Small intestine (tissue), 7 donors: ENCODE data around the gene MIPOL1. TPM values are rescaled to one million over a fixed set of nuclear protein-coding genes. Genes with fewer than 3 reads are reported as not detected.
A peak's percentile ranks its signal among the peaks of the same experiment; 100 is the strongest.
"Not testable (repeated sequence)": the region's sequence is repeated elsewhere in the genome, so short reads cannot be mapped to it uniquely, and the experiment has no call there.

ENCODE experiments used
- DNase-seq, 2 donors: peaks; one replicate each; pipeline versions ENCODE4 v3.0.0 to v3.0.0-alpha.2; 2013
- FAIRE-seq: peaks from 2 replicates; lab custom pipeline; 2012; peaks lifted over from hg19 to GRCh38; lab: Jason Lieb, UNC
- H3K27ac ChIP-seq, 3 donors: one replicate each; pipeline ENCODE4 v1.5.1; 2013; ENCODE audit warnings: low read length in 2 of 3, mild to moderate bottlenecking in 2 of 3, control low read depth in 1 of 3, inconsistent platforms in 1 of 3, low read depth in 1 of 3, moderate library complexity in 1 of 3
- H3K27me3 ChIP-seq, 3 donors: one replicate each; pipeline ENCODE4 v1.6.1; 2013; ENCODE audit warnings: low read length in 3 of 3, inconsistent platforms in 1 of 3; ENCODE audit not compliant: control insufficient read depth in 3 of 3, insufficient read depth in 3 of 3
- H3K36me3 ChIP-seq, 3 donors: one replicate each; pipeline ENCODE4 v1.6.1; 2013; ENCODE audit warnings: low read length in 3 of 3, inconsistent platforms in 1 of 3, low read depth in 1 of 3, mild to moderate bottlenecking in 1 of 3, moderate library complexity in 1 of 3; ENCODE audit not compliant: control insufficient read depth in 3 of 3, insufficient read depth in 2 of 3
- H3K4me1 ChIP-seq, 3 donors: one replicate each; pipeline ENCODE4 v1.6.1; 2013; ENCODE audit warnings: low read length in 2 of 3, inconsistent platforms in 1 of 3, low read depth in 1 of 3, mild to moderate bottlenecking in 1 of 3, moderate library complexity in 1 of 3; ENCODE audit not compliant: control insufficient read depth in 3 of 3, insufficient read depth in 2 of 3
- H3K4me3 ChIP-seq, 3 donors: one replicate each; pipeline ENCODE4 v1.5.1; 2013; ENCODE audit warnings: low read length in 3 of 3, control low read depth in 1 of 3, inconsistent platforms in 1 of 3, low read depth in 1 of 3, mild to moderate bottlenecking in 1 of 3, moderate library complexity in 1 of 3
- H3K9me3 ChIP-seq, 2 donors: one replicate each; pipeline ENCODE4 v1.6.1; 2013; ENCODE audit warnings: low read depth in 1 of 2, low read length in 1 of 2; ENCODE audit not compliant: control insufficient read depth in 2 of 2, insufficient read depth in 1 of 2
- WGBS, 3 donors: extraction: QIAGEN DNeasy Blood & Tissue Kit; methylation state at CpG; one replicate each; pipeline ENCODE4 v1.1.7; 2013; 5-methylcytosine and 5-hydroxymethylcytosine counted together
- polyA plus RNA-seq, 4 donors: library from polyadenylated mRNA; stranded (reverse) in 3 of 4; unstranded in 1 of 4; fragments of 200-250 nt in 3 of 4; fragments of 120-200 nt in 1 of 4; gene quantifications; one replicate each; pipeline versions ENCODE4 v1.2.1 to v1.2.3, GENCODE V29; 2013
- donor health status: healthy with polysubstance abuse.
- donor health status: control.
- donor health status: control.
- donor health status: Bipolar disorder and iron deficiency.
- donor health status: healthy.

Gene MIPOL1
- polyA plus RNA-seq, 4 donors, result 0.45 to 9.2 (median 2.3) TPM

DNA sequence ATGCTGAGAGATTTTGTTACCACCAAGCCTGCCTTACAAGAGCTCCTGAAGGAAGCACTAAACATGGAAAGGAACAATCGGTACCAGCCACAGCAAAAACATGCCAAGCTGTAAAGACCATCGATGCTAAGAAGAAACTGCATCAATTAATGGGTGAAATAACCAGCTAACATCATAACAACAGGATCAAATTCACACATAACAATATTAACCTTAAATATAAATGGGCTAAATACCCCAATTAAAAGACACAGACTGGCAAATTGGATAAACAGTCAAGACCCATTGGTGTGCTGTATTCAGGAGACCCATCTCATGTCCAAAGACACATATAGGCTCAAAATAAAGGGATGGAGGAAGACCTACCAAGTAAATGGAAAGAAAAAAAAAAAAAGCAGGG lies 8.0 kb upstream of the MIPOL1 start:
- not testable (repeated sequence) for H3K4me1 ChIP-seq, H3K27ac ChIP-seq, DNase-seq, FAIRE-seq, H3K27me3 ChIP-seq, H3K9me3 ChIP-seq, H3K36me3 ChIP-seq, H3K4me3 ChIP-seq
- 91 to 98% (median 92%) methylated on average over 2 of the region's 2 CpGs for WGBS, 3 donors

DNA sequence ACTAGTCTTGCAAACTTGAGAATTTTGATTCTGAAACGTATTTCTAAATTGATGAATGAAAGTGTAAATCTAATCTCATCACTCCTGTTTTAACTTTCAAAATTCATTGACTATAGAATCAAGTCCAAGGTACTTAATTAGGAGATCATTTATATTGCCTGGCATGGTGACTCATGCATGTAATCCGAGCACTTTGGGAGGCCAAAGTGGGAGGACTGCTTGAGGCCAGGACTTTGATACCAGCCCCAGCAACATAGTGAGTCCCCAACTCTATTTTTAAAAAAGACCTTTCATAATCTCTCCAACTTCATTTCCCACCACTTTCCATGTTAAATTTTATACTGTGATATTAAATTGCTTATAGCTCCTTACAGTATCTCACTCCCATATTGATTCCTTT lies 3.0 kb upstream of the MIPOL1 start:
- H3K36me3 ChIP-seq, result no peaks in the 10 kb centered on the region
- peak in 1 of 2 donors; percentile 32 for DNase-seq
- 42 to 66% (median 50%) methylated on average over 2 of the region's 2 CpGs for WGBS, 3 donors
- no peaks in the 10 kb centered on the region for H3K9me3 ChIP-seq
- no peaks in the 10 kb centered on the region for H3K27me3 ChIP-seq
- H3K27ac ChIP-seq, result no peak overlapping the region
- H3K4me3 ChIP-seq, result no peak overlapping the region
- FAIRE-seq, result no peak
- no peaks in the 10 kb centered on the region for H3K4me1 ChIP-seq

DNA sequence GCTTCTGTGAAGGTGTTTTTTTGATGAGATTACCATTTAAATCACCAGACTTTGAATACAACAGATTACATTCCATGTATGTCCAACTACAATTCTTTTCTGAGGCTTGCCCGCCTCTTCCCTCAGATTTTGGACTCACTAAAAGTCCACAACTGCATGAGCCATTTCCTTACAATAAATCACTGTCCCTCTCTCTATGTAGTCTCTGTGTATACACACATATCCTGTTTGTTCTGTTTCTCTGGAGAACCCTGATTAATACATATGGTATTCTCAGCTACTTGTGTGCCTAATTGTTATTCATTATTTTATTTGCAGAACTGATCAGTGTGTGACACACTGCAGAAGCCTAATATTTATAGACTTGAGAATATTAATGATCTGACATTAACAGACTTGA lies 2.4 kb upstream of the MIPOL1 start:
- no peak overlapping the region for H3K4me3 ChIP-seq
- FAIRE-seq (no peak), DNase-seq (no peak)
- H3K9me3 ChIP-seq, result no peaks in the 10 kb centered on the region
- H3K4me1 ChIP-seq, result no peaks in the 10 kb centered on the region
- H3K36me3 ChIP-seq, result no peaks in the 10 kb centered on the region
- WGBS, 3 donors, result 60 to 80% (median 71%) methylated on average over 1 of the region's 1 CpG
- no peak overlapping the region for H3K27ac ChIP-seq
- no peaks in the 10 kb centered on the region for H3K27me3 ChIP-seq

DNA sequence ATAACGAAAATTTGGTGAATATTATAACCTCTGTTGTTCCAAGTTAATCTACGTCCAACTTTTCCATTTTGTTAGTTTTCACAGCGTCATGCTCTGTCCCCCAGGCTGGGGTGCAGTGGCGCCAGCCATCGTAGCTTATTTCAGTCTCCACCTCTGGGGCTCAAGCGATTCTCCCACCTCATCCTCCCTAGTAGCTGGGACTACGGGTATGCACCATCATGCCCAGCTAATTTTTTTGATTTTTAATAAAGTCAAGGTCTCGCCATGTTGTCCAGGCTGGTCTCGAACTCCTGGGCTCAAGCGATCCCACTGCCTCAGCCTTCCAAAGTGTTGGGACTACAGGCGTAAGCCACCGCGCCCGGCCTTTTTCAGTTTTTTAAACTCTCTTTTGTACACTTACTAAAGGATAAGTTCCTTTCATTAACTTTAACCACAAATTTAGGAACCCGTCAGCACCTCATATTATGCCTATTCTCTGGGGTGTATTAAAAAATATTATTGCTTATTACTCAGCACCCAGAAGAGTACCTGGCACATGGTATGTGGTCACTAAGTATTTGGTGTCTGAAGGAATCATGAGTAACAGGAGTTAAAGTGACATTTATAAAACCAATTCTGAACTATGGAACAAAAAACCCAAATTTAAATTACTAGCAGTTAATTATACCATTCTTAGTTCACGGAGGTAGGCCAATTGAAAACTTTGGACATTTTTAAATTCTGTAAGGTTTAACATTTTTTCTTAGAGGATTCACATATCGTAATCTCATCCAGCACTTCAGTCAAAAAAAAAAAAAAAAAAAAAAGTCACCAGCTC lies 925 bp upstream of the MIPOL1 start:
- WGBS, 3 donors, result 88 to 91% (median 90%) methylated on average over 17 of the region's 17 CpGs
- DNase-seq (no peak), FAIRE-seq (no peak)
- Histone ChIP-seq H3K27ac (peak overlapping the region in 2 of 3 donors; percentile 87 to 92), H3K9me3 (no peaks in the 10 kb centered on the region), H3K4me3 (peak overlapping the region in 2 of 3 donors; percentile 58 to 90), H3K4me1 (no peaks in the 10 kb centered on the region), H3K36me3 (no peaks in the 10 kb centered on the region), H3K27me3 (no peaks in the 10 kb centered on the region)

DNA sequence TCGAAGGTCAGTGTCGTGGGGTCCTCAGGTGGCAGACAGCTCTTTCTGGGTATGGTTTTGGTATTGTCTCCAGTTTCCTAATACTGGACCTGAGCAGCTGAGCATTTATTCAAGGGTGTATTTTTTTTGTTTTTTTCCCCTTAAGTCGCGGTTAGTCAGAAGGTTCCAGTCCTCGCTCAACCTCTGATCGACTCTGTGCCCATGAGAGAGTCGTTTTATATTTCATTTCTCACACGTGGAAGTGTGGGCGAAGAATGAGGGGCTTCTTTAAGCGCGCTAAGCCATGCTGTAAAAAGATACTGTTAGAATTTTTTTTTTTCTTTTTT lies 499 bp downstream of the MIPOL1 start:
- no peaks in the 10 kb centered on the region for H3K27me3 ChIP-seq
- 4 to 11% (median 7%) methylated on average over 11 of the region's 11 CpGs for WGBS, 3 donors
- H3K36me3 ChIP-seq, result no peaks in the 10 kb centered on the region
- no peaks in the 10 kb centered on the region for H3K9me3 ChIP-seq
- no peaks in the 10 kb centered on the region for H3K4me1 ChIP-seq
- H3K27ac ChIP-seq, result peak overlapping the region; percentile 72 to 92 (median 87)
- peak overlapping the region; percentile 17 to 90 (median 58) for H3K4me3 ChIP-seq
- FAIRE-seq, result no peak
- no peak for DNase-seq

DNA sequence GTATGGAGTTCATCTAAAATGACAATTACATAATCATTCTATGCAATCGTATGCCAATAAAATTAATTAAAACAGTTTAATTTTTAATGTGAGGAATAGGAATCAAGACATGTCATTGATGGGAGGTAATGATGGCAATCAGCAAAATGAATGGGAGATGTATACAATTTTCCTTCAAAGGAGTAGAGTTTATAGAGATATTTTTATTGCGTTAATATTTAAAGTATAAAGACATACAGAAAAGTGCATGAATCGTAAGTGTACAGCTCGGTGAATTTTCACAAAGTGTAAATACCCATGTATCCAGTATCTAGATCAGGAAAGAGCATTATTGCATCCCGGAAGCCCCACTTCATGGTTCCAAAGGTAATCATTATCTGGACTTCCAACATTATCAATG lies 1.2 kb downstream of the MIPOL1 start:
- H3K4me1 ChIP-seq, result no peaks in the 10 kb centered on the region
- FAIRE-seq, result no peak
- WGBS, 3 donors, result 62 to 82% (median 73%) methylated on average over 5 of the region's 5 CpGs
- no peaks in the 10 kb centered on the region for H3K27me3 ChIP-seq
- H3K27ac ChIP-seq, result no peak overlapping the region
- H3K4me3 ChIP-seq, result no peak overlapping the region
- DNase-seq, result no peak
- no peaks in the 10 kb centered on the region for H3K9me3 ChIP-seq
- H3K36me3 ChIP-seq, result no peaks in the 10 kb centered on the region

DNA sequence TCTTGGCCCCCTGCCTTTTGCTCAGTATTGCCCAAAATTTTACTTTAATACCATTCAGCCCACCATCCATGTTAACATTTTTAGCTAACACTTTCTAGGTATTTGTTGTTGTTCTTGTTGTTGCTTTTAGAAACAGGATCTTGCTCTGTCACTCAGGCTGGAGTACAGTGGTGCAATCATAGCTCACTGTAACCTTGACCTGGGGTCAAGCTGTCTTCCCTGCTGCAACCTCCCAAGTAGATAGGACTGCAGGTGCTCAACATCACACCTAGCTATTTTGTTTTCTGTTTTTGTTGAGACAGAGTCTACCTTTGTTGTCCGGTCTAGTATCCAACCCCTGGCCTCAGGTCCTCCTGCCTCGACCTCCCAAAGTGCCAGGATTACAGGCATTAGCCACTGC lies 4.0 kb downstream of the MIPOL1 start:
- DNase-seq (no peak), FAIRE-seq (no peak)
- Histone ChIP-seq H3K4me1 (no peaks in the 10 kb centered on the region), H3K4me3 (no peak overlapping the region), H3K27me3 (no peaks in the 10 kb centered on the region), H3K27ac (no peak overlapping the region), H3K36me3 (no peaks in the 10 kb centered on the region), H3K9me3 (peaks cover 0 to 14% of the 10 kb centered on the region in 2 donors)
- WGBS, 3 donors, result 78 to 91% (median 84%) methylated on average over 2 of the region's 2 CpGs

DNA sequence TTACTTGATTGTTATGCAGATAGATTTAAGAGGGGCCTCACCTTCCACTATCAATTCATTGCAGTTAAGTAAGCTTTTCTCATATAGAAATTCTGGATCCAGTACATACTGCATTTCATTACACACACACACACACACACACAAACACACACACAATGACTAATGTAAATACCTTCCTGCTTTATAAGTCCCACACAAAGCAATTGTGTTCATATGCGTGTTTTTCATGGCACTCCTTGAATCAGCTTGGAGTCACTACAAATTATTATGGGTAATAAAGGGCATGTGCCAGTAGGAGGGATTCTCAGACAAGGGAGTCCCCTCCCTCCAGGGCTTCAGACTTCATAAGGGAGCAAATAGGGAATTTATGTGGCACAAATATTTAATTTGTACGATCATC lies 4.5 kb downstream of the MIPOL1 start:
- Histone ChIP-seq H3K36me3 (no peaks in the 10 kb centered on the region), H3K4me1 (no peaks in the 10 kb centered on the region), H3K4me3 (no peak overlapping the region), H3K27me3 (no peaks in the 10 kb centered on the region), H3K27ac (no peak overlapping the region), H3K9me3 (peaks cover 0 to 19% of the 10 kb centered on the region in 2 donors)
- FAIRE-seq, result no peak
- DNase-seq, result no peak
- 73 to 83% (median 79%) methylated on average over 2 of the region's 2 CpGs for WGBS, 3 donors

DNA sequence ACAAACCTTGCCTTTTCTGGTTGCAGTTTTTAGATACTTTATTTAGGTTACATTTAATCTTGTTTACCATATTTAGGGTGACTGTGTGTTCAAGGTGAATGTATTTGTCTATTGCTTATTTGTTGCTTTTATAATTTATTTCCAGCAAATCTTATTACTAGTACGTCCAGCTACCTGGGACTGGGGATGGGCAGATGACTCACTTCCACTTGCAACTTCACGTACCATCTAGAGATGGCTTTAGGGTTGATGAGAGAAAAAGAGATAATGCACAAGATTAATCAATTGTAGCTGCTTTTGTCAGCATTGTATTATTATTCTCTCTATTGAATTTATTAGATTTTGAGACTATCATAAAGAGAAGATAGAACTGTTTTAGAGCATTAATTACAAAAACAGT lies 5.1 kb downstream of the MIPOL1 start:
- WGBS, 3 donors, result 86 to 89% (median 88%) methylated on average over 2 of the region's 2 CpGs
- no peak overlapping the region for H3K4me3 ChIP-seq
- no peaks in the 10 kb centered on the region for H3K27me3 ChIP-seq
- H3K36me3 ChIP-seq, result no peaks in the 10 kb centered on the region
- H3K27ac ChIP-seq, result no peak overlapping the region
- DNase-seq, result no peak
- no peak for FAIRE-seq
- H3K4me1 ChIP-seq, result no peaks in the 10 kb centered on the region
- peaks cover 0 to 24% of the 10 kb centered on the region in 2 donors for H3K9me3 ChIP-seq
